EH (cell line): ENCODE data around the gene MAGEL2.

Experiments
- DNase-seq: peaks from one replicate; pipeline ENCODE4 v3.0.0-alpha.2; 2015; ENCODE audit warnings: low read depth

Gene MAGEL2

GRCh38 chr15:23647421-23648370 lies at the start of gene MAGEL2:
Gene MAGEL2 (minus strand): TSS chr15:23647867. CDS start chr15:23647742, 125 bp downstream.
- DNase-seq = no peak

DNA sequence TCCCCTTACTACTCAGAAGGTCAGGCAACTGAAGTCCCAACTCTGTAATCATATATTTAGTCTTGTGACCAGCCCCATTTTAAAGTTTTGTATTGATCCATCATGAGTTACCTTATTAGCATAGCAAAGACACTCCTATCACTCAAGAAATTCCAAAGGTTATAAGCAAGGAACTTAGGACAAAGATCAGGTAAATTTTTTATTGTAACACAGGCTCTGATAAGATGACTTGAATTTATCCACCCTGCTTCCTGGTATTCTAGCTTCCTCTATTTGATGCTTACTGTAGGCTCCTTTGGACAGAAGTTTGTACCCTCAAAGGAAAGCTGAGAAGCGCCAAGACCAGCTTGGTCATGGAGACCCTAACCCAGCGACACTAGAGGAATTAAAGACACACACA lies 47.6 kb upstream of the MAGEL2 start:
- no peak for DNase-seq

DNA sequence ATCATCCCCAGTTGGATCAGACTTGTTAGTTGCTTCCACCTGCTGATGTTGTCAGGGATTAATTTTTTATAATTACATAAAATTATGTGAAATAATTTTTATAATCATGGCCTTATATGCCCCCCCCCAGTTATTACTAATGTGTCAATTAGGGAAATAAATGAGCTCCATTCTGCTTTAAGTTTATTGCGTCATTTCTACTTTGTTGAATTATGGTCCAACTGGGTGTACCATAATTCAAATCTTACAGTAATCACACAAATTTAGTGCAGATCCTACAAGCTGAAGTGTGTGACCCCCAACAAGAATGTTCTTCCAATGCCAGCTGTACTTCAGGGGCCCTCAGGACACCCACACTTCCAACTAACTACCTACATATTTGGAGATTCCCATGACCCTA lies 46.9 kb upstream of the MAGEL2 start:
- DNase-seq = no peak

GRCh38 chr15:23690450-23690852 lies 42.8 kb upstream of the MAGEL2 start:
- peak; percentile 6 for DNase-seq

GRCh38 chr15:23690015-23690414 lies 42.3 kb upstream of the MAGEL2 start:
- no peak for DNase-seq

DNA sequence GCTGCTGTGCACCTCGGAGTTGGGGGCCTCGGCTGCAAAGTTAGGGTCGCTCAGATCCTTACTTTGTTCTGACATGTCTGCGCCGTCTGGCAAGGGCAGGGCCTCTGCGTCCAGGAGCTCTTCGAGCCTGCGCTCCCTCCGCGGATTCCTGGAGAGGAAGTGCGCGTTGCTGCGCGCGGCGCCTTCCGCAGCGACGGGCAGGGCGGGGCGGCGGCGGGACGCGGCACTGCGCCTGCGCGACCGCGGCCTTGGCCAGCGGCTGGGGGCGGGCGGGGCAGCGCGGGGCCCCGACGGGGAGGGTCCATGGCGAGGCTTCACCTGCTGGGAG lies 39.4 kb upstream of the MAGEL2 start, which contains the start of gene NDN:
Gene NDN (minus strand): TSS at position 163 of the 328 bp plus-strand sequence. CDS start 88 bp downstream, at position 75.
- DNase-seq = peak; percentile 37

GRCh38 chr15:23686466-23687142 lies 38.9 kb upstream of the MAGEL2 start:
- DNase-seq = peak; percentile 1

DNA sequence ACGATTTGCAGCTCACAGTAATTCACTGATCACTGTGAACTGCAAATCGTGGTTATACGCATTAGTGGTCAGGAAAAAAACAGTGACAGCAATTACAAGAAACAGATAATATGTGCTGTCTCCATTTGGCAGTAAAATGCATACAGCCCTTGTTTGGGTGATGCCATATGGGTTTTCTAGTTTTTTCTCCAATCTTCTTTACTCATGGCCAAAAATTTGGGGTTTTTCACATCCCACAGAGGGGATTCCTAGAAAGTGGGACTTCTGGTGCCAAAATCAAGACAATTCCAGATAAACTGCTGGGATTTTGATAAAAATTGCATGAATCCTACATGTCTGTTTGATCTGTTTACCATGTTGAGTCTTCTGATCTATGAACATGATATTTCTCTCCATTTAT lies 23.8 kb upstream of the MAGEL2 start:
- no peak for DNase-seq

DNA sequence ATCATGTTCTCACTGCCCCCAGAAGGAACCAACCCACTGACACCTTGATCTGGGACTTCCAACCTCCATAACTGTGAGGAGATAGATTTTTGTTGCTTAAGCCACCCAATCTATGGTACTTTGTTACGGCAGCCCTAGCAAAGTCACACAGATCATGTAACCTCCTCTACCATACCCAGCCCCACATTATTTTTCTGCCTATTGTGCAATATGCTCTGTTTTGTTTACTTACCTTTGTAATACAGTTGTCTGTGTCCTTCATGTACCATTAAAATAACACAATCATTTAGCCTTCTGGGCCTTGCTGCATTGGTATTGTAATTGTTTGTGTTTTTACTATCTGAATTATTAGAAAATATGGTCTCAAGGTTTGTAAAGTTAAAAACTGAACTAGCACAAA lies 23.3 kb upstream of the MAGEL2 start:
- no peak for DNase-seq

GRCh38 chr15:23663232-23663631 lies 15.6 kb upstream of the MAGEL2 start:
- DNase-seq = no peak

DNA sequence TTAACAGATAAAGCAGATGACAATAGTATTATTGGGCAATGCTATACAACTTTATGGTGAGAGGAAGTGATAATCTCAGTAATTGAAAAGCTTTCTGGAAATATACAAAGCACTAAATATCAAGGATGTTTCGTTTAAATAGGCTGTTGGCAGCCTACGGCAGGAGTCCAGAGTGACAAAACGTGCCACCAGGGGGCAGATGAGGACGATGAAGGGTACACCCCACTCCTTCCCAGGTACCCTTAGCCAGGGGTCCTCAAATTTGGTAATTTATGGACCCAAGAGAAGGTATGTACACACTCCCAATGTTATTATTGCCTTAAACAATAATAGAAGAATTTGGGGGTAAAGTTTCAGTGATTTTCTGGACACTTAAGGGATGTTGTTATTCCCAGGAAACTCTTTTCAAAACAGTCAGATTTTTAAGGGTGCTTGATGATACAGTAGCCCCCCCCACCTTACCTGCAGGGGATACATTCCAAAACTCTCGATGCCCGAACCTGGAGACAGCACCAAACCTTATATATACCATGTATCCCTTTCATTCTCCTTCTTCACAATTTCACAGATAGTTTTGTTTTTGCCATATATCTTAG lies 1.4 kb upstream of the MAGEL2 start:
- no peak for DNase-seq

- no peak for DNase-seq
Measured at GRCh38 chr15:23647001-23647295, 719 bp downstream of the MAGEL2 start.

- DNase-seq = no peak
Measured at GRCh38 chr15:23646165-23647000, 1.3 kb downstream of the MAGEL2 start.

GRCh38 chr15:23645371-23646164 lies 2.1 kb downstream of the MAGEL2 start:
- DNase-seq = no peak

- DNase-seq = no peak
Measured at GRCh38 chr15:23644829-23645228, 2.8 kb downstream of the MAGEL2 start.

DNA sequence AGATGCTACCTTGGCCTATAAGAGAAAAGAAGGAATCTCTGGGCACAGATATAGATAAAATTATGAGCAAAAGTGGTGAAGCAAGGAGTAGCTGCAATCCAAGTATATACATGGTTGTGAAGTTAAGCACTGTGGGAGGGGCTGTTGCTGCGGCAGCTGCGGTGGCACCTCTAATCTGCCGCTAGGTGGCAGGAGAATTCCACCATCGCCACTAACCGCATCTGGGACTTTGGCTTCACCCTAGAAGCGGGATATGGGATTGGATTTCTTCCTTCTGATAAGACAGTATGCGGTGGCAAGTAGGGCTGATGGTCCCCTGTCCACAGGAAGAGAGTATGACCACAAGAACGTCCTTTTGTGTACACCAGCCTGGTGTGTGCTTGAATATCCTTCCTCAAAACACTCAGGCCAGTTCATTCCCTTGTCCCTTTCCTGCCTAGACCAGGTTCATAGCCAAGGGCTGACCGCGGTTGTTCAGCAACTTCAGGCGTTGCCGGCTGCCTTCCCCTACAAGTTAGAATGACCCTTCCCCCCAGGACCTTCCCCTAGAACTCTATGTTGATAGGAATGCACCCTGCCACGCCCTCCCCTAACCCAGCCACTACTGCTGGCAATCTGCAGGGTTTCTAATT lies 5.1 kb downstream of the MAGEL2 start:
- peak; percentile 34 for DNase-seq

DNA sequence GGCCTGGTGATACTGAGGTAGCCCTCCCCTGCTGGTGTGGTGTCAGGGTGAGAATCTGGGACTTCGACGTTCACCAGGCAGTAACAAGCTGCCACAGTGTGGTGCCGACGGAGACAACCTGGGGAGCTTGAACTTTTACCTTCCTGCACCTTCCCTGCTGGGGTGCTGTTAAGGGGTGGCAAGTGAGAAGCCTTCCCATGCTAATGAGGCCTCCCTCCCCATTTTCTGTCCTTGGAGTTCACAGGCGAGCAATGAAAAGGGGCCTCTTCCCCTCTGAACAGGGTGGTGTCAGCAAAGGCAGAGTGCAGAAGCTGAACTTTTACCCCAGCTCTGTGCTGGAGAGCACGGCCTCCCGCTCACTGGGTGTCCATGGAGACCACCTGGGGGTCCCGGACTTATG lies 13.5 kb downstream of the MAGEL2 start:
- DNase-seq = no peak

- DNase-seq = no peak
Measured at GRCh38 chr15:23629234-23629805, 18.3 kb downstream of the MAGEL2 start.

- DNase-seq = no peak
Measured at GRCh38 chr15:23628612-23629233, 18.9 kb downstream of the MAGEL2 start.

DNA sequence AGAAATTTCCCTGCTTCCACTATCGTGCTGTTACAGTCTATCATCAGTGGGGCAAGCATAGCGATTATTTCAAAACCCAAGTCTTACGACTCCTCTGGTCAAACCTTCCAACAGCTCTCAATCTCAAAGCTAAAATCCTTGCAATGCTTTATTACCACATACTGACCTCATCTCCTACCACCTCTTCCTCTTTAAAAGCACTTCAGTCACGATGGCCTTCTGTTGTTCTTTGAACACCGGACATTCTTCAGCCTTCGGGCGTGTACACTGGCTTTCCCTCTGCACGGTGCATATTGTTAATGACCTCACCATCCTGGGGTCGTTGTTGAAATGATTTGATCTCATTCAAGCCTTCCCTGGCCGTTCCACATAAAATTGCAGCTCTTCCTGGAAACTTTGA lies 31.1 kb downstream of the MAGEL2 start:
- DNase-seq = no peak
